IMR-90 (cell line): Measurements from ENCODE around the gene PPP1R1C.

Experiments
- BHLHE40 ChIP-seq: fragments of 150-350 bp; IDR thresholded peaks from 2 replicates; pipeline ENCODE4 v1.6.1; 2016; ENCODE audit warnings: mild to moderate bottlenecking, low read depth, low read length
- FOS ChIP-seq: fragments of 150-350 bp; IDR thresholded peaks from 2 replicates; pipeline ENCODE4 v1.6.1; 2016; ENCODE audit warnings: low read depth, low read length
- MAFK ChIP-seq: IDR thresholded peaks from 2 replicates; pipeline ENCODE4 v1.6.1; 2012; ENCODE audit warnings: low read depth, low read length, improper control_type of control experiment
- MAZ ChIP-seq: IDR thresholded peaks from 2 replicates; pipeline ENCODE4 v1.6.1; 2012; ENCODE audit warnings: low read depth, mild to moderate bottlenecking, low read length, improper control_type of control experiment, moderate library complexity, borderline replicate concordance
- NFE2L2 ChIP-seq: fragments of 150-350 bp; IDR thresholded peaks from 2 replicates; pipeline ENCODE4 v1.6.1; 2016; ENCODE audit warnings: low read depth, mild to moderate bottlenecking, low read length
- POLR2A ChIP-seq: IDR thresholded peaks from 2 replicates; pipeline ENCODE4 v1.6.1; 2012; ENCODE audit warnings: mild to moderate bottlenecking, low read depth, low read length
- RAD21 ChIP-seq: IDR thresholded peaks from 2 replicates; pipeline ENCODE4 v1.6.1; 2012; ENCODE audit warnings: low read length, improper control_type of control experiment
- RFX5 ChIP-seq: IDR thresholded peaks from 2 replicates; pipeline ENCODE4 v1.8.0; 2012; ENCODE audit warnings: low read depth, mild to moderate bottlenecking, low read length, moderate library complexity
- SMC3 ChIP-seq: fragments of 150-350 bp; IDR thresholded peaks from 2 replicates; pipeline ENCODE4 v1.6.1; 2016; ENCODE audit warnings: low read depth, mild to moderate bottlenecking, antibody characterized with exemption, low read length, moderate library complexity
- TF ChIP-seq, protein P1 (sequence below): conservative IDR thresholded peaks from 2 replicates; pipeline ENCODE4 v1.5.1; 2012; ENCODE audit warnings: mild to moderate bottlenecking, low read depth, low read length, improper control_type of control experiment
- TF ChIP-seq, protein P2 (sequence below): fragments of 150-350 bp; IDR thresholded peaks from 2 replicates; pipeline ENCODE4 v1.6.1; 2017; ENCODE audit warnings: mild to moderate bottlenecking, antibody characterized with exemption, low read length, low read depth
- TF ChIP-seq, protein P3 (sequence below): fragments of 150-350 bp; IDR thresholded peaks from 2 replicates; pipeline ENCODE4 v1.6.1; 2016; ENCODE audit warnings: low read depth, mild to moderate bottlenecking, low read length, moderate library complexity, borderline replicate concordance

DNA sequence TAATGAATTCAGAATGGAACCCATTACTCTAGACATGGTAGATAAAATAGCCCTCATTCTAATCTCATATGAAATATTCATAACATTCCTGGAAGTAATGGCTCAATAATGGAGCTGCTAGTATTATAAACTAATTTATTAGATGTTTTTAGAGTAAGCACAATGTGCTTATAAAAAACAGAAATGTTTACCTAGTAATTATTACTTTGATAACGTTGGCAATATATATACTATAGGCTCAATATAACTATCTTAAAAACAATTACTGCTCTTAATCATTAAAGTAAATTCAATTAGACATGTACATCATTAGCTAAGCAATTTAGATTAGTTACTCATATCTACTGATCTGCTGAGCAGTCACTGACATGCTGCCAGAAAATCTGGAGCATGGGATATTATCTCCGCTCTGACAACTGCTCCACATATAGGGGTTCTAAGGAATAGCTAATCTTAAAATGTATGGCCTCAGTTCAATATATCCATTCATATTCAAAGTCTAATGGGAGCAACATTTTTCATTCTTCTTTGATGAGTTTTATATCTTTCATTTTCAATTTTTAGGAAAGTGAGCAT is 19.4 kb downstream of the PPP1R1C start:
- TF ChIP-seq, protein P1, sequence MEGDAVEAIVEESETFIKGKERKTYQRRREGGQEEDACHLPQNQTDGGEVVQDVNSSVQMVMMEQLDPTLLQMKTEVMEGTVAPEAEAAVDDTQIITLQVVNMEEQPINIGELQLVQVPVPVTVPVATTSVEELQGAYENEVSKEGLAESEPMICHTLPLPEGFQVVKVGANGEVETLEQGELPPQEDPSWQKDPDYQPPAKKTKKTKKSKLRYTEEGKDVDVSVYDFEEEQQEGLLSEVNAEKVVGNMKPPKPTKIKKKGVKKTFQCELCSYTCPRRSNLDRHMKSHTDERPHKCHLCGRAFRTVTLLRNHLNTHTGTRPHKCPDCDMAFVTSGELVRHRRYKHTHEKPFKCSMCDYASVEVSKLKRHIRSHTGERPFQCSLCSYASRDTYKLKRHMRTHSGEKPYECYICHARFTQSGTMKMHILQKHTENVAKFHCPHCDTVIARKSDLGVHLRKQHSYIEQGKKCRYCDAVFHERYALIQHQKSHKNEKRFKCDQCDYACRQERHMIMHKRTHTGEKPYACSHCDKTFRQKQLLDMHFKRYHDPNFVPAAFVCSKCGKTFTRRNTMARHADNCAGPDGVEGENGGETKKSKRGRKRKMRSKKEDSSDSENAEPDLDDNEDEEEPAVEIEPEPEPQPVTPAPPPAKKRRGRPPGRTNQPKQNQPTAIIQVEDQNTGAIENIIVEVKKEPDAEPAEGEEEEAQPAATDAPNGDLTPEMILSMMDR, result no peak
- TF ChIP-seq POLR2A (no peak), FOS (no peak), BHLHE40 (no peak), RFX5 (no peak), SMC3 (no peak), RAD21 (no peak), MAFK (no peak), MAZ (no peak), NFE2L2 (no peak)
- TF ChIP-seq, protein P2, sequence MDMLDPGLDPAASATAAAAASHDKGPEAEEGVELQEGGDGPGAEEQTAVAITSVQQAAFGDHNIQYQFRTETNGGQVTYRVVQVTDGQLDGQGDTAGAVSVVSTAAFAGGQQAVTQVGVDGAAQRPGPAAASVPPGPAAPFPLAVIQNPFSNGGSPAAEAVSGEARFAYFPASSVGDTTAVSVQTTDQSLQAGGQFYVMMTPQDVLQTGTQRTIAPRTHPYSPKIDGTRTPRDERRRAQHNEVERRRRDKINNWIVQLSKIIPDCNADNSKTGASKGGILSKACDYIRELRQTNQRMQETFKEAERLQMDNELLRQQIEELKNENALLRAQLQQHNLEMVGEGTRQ, result no peak
- TF ChIP-seq, protein P3, sequence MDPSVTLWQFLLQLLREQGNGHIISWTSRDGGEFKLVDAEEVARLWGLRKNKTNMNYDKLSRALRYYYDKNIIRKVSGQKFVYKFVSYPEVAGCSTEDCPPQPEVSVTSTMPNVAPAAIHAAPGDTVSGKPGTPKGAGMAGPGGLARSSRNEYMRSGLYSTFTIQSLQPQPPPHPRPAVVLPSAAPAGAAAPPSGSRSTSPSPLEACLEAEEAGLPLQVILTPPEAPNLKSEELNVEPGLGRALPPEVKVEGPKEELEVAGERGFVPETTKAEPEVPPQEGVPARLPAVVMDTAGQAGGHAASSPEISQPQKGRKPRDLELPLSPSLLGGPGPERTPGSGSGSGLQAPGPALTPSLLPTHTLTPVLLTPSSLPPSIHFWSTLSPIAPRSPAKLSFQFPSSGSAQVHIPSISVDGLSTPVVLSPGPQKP, result no peak
